ENCODE results near the gene MARVELD1. TPM values are rescaled to one million over a fixed set of nuclear protein-coding genes. Genes with fewer than 3 reads are reported as not detected.

Gene MARVELD1
- 19.3 and 23.7 TPM in 2 replicates for total RNA-seq (2014; rRNA removed; shearing (Covaris generic))
- polyA plus RNA-seq (2016; fragmentation: Nextera tagmentation; extraction: Ambion mirVana) = 7.3 and 8.7 TPM in 2 replicates
- long read RNA-seq, partial matches to known transcripts = 0 of 4 reads
- long read RNA-seq, other reads (novel, unspliced or antisense) = 0 of 4 reads

- H3K36me3 Mint-ChIP-seq (ENCODE audit: low read depth) = peaks cover 26% of the 10 kb centered on the region
- peaks cover 17% of the 10 kb centered on the region for H3K27me3 Mint-ChIP-seq (ENCODE audit: insufficient read depth, low read depth, poor library complexity)
- ATAC-seq (peak; percentile 19), DNase-seq (ENCODE audit: low spot score) (peak; percentile 92)
- Histone ChIP-seq H3K9me2 (ENCODE audit: insufficient read depth) (no peaks in the 10 kb centered on the region), H3K27me3 (ENCODE audit: insufficient read depth) (no peaks in the 10 kb centered on the region), H3K4me1 (ENCODE audit: insufficient read depth) (peaks cover 40% of the 10 kb centered on the region), H3K27ac (ENCODE audit: low read depth) (peak within 1 kb of the TSS; percentile 97), H3K79me2 (replicated peaks; ENCODE audit: insufficient read depth) (peaks cover 17% of the 10 kb centered on the region), H4K20me1 (replicated peaks; ENCODE audit: insufficient read depth) (no peaks in the 10 kb centered on the region), H3K36me3 (ENCODE audit: insufficient read depth) (peaks cover 7% of the 10 kb centered on the region; the same call in 1 of the 2 replicates), H3K4me2 (peak within 1 kb of the TSS; percentile 92), H2AFZ (peak within 1 kb of the TSS; percentile 95), H3K4me3 (peak within 1 kb of the TSS; percentile 82), H3F3A (replicated peaks; ENCODE audit: low read depth) (peaks cover 18% of the 10 kb centered on the region)
- no peaks in the 10 kb centered on the region; the same call in 2 of the 3 replicates for H3K9me3 Mint-ChIP-seq
- peak within 1 kb of the TSS; percentile 99 for H3K27ac Mint-ChIP-seq
- peaks cover 51% of the 10 kb centered on the region for H3K4me1 Mint-ChIP-seq
- TF ChIP-seq ZNF462 (CRISPR knock-in tag; IDR thresholded peaks at IDR 0.05) (no peak), REST (IDR thresholded peaks at IDR 0.05; ENCODE audit: unreplicated experiment) (no peak), NANOG (IDR thresholded peaks at IDR 0.05; ENCODE audit: borderline replicate concordance) (no peak), ETS1 (IDR thresholded peaks at IDR 0.05) (no peak), CREB1 (CRISPR knock-in tag; IDR thresholded peaks at IDR 0.05; ENCODE audit: low read depth) (no peak)
- H3K4me3 Mint-ChIP-seq = peak within 1 kb of the TSS; percentile 100
Observed at GRCh38 chr10:97713339-97713825, at the start of gene MARVELD1. TSS of gene MARVELD1 (plus strand) at chr10:97713730. CDS start at chr10:97713877, 147 bp downstream.
